Superior temporal gyrus (tissue), 1 donor: ENCODE data around the gene LBP.
"Not testable (repeated sequence)": the region's sequence is repeated elsewhere in the genome, so short reads cannot be mapped to it uniquely, and the experiment has no call there.

Source experiments
- DNase-seq: peaks from one replicate; pipeline ENCODE4 v3.0.0-alpha.2; 2016; ENCODE audit errors: extremely low spot score

The LBP gene

GRCh38 chr20:38395751-38396395, 49.6 kb downstream of the LBP start:
- DNase-seq, result not testable (repeated sequence)

DNA sequence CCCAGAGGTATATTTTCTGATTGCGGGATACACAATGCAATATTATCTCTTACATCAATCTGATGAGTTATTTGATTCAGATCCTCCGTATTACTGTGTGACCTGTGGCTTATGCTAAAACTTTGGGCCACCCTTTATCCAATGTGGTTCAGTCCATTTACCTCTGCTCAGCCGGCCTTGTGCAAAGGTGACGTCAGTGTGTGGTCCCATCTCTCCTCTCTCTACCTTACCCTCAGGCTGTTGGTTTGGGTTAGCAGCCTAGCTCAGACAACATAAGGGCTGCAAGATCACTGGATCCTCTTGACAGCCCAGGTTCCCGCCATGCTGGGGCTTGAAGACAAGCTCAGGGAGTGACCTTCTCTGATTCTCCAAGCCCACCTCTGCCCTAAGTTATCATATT, 55.8 kb downstream of the LBP start:
- no peak for DNase-seq

DNA sequence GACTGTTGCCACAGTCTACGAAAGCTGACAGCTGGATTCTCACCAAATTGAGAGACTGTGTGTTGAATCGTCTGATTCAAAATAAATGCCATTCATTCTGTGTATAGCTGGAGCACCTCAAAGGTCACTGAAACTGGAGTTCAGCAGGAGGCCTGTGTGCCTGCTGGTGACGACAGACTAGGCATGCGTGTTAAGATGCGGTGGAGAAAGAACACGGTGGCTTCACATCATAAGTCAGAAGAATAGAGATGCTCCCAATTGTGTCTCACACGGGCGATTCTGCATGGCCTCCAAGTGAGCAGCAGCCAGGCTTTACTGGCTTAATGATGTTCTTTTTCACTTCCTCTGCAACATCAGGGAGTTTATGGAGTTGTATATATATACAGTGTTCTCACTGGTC, 56.5 kb downstream of the LBP start:
- no peak for DNase-seq

- DNase-seq, result no peak
Observed at GRCh38 chr20:38404016-38404415, 57.7 kb downstream of the LBP start.

DNA sequence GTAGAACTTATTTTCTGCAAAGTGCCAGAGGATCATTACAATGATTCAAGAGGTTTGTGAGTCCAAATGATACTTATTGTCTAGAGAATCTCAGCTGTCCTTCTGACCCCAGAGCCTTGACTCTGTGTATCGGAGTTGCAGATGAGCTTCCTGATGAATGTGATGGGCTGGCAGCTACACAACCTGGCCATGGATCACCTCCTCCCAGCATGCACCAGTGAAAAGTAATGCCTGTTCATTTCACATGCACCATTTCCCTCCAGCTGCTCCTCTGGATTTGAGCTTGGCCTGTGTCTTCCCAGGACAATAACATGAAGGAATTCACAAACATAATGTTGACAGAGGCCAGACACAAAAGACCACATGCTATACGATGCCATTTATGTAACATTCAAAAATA, 58.9 kb downstream of the LBP start:
- DNase-seq, result no peak

DNA sequence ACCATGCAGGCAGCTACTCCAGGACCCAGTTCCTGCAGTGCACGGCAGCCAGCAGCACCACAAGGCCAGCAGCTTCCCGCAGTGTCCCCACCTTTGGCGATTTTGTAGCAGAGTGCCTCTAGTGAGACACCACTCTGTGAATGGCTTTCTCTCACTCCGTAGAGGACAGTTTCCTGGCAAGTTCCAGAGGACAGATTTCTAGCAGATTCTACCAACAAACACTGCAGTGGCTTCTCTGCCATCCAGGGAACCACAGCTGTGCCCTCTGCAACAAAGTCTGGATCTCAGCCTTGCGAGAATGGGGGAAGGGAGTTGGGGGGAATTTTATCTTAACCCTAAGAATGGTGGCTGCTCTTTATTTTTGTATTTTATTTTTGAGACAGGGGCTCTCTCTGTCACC, 60.2 kb downstream of the LBP start:
- no peak for DNase-seq

DNA sequence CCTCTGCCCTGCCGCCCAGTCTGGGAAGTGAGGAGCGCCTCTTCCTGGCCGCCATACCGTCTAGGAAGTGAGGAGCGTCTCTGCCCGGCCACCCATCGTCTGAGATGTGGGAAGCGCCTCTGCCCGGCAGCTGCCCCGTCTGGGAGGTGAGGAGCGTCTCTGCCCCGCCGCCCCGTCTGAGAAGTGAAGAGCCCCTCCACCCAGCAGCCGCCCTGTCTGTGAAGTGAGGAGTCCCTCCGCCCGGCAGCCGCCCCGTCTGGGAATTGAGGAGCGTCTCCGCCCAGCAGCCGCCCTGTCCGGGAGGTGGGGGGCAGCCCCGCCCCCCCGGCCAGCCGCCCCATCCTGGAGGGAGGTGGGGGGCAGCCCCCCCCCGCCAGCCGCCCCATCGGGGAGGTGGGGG, 61.0 kb downstream of the LBP start:
- DNase-seq, result no peak

- DNase-seq, result not testable (repeated sequence)
Observed at GRCh38 chr20:38407822-38408221, 61.5 kb downstream of the LBP start.

GRCh38 chr20:38412877-38413577, 66.7 kb downstream of the LBP start:
- peak; percentile 62 for DNase-seq

DNA sequence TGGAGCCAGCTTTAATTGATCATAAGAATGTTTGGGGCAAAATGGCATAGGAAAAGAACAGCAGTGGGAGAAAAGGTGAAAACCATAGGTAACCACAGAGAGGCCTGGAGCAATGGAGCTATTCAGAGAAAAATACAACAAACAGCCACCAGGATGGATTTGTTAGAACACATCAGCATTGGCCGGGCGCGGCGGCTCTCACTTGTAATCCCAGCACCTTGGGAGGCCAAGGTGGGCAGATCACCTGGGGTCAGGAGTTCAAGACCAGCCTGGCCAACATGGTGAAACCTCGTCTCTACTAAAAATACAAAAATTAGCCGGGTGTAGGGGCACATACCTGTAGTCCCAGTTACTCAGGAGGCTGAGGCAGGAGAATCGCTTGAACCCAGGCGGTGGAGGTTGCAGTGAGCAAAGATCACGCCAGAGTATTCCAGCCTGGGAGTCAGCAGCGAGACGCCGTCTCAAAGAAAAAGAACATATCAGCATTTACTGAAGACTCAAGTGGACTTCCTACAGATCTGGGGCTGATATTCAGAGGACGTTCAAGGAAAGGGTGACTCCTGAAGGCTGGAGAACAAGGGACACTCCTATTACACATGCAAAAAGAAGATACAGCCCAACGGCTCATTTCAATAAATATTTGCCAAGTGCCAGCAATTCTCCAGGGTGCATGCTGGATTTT, 68.6 kb downstream of the LBP start:
- DNase-seq, result no peak

DNA sequence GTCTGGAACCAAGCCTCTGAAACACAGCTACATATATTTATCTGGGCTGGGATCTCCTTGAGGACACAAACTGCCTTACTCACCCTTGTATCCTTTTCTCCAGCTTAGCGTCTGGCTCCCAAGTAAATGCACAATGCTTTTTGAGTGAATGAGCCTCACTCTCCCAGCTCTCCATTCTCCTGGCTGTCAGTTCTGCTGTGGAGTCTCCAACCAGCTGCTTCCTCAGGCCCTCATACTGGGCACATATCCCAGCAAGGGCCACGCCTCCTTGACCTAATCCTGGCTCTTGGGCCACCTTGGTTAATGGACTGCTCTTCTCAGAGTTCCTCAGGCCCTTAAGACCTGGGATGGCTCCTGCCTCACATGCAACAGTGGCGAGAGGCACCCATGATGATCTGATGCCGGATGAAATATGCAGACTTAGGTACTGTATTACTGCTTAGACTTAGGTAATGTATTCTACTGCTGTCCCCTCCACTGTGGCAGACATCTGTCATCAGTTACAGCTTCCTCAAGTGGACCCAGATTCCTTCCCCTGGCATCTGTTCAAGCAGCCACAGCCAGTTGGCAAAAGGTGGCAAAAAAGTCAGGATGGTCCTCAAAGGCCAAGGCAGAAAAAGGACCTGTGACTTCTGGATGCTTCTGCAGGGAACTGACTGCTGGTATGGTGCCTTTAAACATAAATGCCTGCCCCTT, 72.4 kb downstream of the LBP start:
- peak; percentile 36 for DNase-seq

DNA sequence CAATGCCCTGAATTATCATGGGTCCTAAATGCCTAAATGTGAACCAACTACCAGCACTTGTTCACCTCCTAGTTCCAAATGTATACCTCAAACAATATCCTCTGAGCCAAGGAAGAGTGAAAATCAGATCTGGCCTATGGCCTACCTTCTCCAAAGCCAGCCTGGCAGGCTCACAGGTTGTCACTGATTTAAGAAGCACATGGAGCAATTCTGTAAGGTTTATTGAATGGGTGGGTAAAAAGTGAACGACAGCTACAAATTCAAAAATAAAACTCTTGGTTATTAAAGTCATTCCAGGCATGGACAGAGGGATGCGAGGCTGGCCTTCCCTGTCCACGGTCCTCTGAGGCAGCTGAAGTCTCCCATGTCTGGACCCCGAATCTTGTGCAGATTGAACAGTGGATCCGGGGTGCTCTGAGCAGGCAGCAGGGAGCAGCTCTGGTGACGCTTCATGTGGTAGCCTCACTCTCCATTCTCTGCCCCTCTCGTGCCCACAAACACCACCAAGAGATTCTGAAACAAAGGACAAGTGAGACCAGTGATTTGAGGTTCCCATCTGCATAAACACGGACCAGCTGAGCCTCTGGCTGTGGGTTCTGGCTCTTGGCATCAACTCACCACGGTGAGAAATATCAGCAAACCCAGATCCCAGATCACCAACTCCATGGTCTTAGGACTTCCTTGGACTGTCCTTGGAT, 74.3 kb downstream of the LBP start:
- DNase-seq, result peak; percentile 24

DNA sequence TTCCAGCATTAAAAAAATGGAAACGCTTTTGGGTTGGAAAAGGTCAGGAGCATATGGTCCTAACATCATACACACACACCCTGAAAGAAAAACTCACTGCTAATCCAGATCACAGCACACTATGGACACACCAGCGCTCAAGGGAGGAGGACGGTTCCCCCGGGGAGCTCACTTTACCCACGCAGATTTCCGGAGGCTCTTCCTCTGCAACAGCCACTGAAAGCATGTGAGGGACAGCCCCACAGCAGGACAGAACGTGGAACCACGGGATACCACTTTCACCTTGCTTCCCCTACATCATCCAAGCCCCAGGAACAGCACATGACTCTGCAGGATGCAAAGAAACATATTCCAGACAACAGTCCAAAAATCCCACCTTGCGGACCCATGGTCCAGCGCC, 75.6 kb downstream of the LBP start:
- DNase-seq, result peak; percentile 4

- DNase-seq, result peak; percentile 49
Observed at GRCh38 chr20:38423541-38423940, 77.3 kb downstream of the LBP start.

DNA sequence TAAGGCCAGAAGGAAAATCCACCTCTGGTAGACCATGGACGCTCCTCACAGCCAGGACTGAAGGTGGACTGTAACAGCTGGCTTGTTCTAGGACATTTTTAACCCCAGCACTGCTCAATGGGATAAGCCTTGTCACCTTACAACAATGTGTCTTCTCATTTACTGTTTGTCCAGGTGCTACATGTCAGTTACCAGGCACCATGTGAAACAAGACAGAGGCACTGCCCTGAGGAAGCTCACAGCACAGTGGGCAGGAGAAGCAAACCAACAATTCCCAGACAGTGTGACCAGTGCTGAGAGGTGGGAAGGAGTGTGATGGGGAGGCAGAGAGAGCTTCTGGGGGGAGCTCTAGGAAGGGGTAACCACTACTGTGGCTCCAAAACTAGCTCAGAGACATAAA, 78.1 kb downstream of the LBP start:
- DNase-seq, result peak; percentile 7

DNA sequence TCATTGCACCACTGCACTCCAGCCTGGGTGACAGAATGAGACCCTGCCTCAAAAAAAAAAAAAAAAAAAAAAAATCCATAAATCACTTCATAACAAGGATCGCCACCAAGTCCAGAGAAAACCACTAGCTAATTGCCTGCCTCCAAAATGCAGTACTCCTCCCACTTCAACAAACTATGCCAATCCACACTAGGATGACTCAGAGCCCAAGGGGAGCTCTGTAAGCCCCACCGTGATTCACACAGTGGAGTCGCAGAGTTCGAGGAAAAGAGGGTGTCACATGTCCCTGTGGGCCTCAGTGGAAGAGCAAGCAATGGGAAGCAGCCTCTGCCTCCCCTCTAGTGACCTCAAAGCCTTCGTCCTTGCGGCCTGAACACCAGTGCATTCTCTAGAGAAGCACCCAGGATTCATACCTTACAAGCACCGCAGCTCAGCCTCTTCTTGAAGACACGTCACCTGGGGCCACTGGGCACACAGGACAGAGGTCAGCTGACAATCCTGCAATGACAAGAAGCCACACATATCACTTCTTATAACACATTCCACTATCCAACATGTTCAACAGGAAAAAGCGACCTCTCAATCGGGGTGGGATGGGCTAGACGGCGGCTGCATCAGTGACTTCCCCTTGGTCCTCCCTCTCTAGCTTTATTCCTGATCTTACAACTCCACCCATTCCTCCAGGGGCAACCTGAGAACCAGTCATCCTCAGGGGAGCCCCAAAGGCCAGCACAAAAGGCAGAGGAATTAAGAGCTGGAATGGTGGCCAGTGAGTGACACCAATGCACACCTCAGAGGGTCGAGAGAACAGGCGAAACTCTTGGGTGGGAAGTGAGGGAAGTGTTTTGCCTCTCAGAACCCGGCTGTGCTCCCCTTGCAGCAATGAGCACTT, 80.0 kb downstream of the LBP start:
- DNase-seq, result peak; percentile 57
